ENCODE measurements around the gene DOCK7. TPM values are rescaled to one million over a fixed set of nuclear protein-coding genes. Genes with fewer than 3 reads are reported as not detected.
"Not testable (repeated sequence)": the region's sequence is repeated elsewhere in the genome, so short reads cannot be mapped to it uniquely, and the experiment has no call there.

Gene DOCK7
- total and polyA plus RNA-seq, 8 donors: 33.1 to 53.8 (median 44.0) TPM

GRCh38 chr1:62530516-62531154 lies 157.6 kb downstream of the DOCK7 start:
- no peaks in the 10 kb centered on the region for H3K9me3 ChIP-seq
- intact Hi-C loops (cut with DNase I): no loop called here
- TF ChIP-seq, protein P1, sequence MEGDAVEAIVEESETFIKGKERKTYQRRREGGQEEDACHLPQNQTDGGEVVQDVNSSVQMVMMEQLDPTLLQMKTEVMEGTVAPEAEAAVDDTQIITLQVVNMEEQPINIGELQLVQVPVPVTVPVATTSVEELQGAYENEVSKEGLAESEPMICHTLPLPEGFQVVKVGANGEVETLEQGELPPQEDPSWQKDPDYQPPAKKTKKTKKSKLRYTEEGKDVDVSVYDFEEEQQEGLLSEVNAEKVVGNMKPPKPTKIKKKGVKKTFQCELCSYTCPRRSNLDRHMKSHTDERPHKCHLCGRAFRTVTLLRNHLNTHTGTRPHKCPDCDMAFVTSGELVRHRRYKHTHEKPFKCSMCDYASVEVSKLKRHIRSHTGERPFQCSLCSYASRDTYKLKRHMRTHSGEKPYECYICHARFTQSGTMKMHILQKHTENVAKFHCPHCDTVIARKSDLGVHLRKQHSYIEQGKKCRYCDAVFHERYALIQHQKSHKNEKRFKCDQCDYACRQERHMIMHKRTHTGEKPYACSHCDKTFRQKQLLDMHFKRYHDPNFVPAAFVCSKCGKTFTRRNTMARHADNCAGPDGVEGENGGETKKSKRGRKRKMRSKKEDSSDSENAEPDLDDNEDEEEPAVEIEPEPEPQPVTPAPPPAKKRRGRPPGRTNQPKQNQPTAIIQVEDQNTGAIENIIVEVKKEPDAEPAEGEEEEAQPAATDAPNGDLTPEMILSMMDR (IDR thresholded peaks at IDR 0.05): peak in 1 of 2 donors; percentile 10
- H3K27ac ChIP-seq: no peak overlapping the region
- H3K36me3 ChIP-seq: peaks cover 0 to 23% of the 10 kb centered on the region in 2 donors
- H3K4me3 ChIP-seq: no peak overlapping the region
- peak; percentile 78 for ATAC-seq
- H3K27me3 ChIP-seq: no peaks in the 10 kb centered on the region
- DNase-seq: peak in 3 of 4 donors; percentile 9 to 61 (median 42)
- H3K4me1 ChIP-seq: no peaks in the 10 kb centered on the region

- H3K36me3 ChIP-seq: peaks cover 0 to 16% of the 10 kb centered on the region in 2 donors
- H3K27ac ChIP-seq: no peak overlapping the region
- no peaks in the 10 kb centered on the region for H3K27me3 ChIP-seq
- no peak overlapping the region for H3K4me3 ChIP-seq
- intact Hi-C loops (cut with DNase I): no loop called here
- TF ChIP-seq, protein P1 (IDR thresholded peaks at IDR 0.05): no peak
- no peaks in the 10 kb centered on the region for H3K9me3 ChIP-seq
- H3K4me1 ChIP-seq: no peaks in the 10 kb centered on the region
- ATAC-seq: no peak
- DNase-seq: no peak
These were observed 159.0 kb downstream of the DOCK7 start for GRCh38 chr1:62529227-62529626.

DNA sequence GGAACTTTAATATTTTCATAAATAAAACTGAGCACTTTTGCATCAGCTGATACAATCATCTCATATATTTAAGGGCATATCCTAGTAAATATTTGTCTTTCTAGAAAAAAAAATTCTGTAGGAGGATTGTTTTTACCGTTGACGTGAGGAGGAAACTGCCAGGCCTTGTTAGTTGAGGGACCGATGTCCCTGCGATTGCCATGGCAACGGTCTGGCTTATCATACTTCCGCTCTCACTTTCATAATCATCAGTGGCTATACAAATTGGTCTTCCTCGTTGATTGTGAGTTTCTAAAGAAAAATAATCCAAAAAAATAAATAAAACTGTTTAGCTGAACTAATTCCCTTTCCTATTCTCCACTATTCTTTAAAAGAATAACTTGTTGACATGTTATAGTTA lies 160.2 kb downstream of the DOCK7 start:
- Histone ChIP-seq H3K27me3 (no peaks in the 10 kb centered on the region), H3K4me1 (no peaks in the 10 kb centered on the region), H3K27ac (no peak overlapping the region), H3K36me3 (peaks cover 0 to 8% of the 10 kb centered on the region in 2 donors), H3K9me3 (no peaks in the 10 kb centered on the region), H3K4me3 (no peak overlapping the region)
- peak in 2 of 4 donors; percentile 7 to 19 for DNase-seq
- TF ChIP-seq, protein P1 (IDR thresholded peaks at IDR 0.05): no peak
- intact Hi-C loops (cut with DNase I): no loop called here
- ATAC-seq: no peak

DNA sequence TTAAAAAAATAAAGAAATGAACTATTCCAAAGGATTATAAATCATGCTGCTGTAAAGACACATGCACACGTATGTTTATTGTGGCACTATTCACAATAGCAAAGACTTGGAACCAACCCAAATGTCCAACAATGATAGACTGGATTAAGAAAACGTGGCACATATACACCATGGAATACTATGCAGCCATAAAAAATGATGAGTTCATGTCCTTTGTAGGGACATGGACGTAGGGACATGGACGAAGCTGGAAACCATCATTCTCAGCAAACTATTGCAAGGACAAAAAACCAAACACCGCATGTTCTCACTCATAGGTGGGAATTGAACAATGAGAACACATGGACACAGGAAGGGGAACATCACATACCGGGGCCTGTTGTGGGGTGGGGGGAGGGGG lies 160.8 kb downstream of the DOCK7 start:
- DNase-seq; H3K27me3 ChIP-seq; H3K4me3 ChIP-seq; H3K4me1 ChIP-seq; intact Hi-C loops (cut with DNase I); H3K36me3 ChIP-seq; H3K9me3 ChIP-seq; H3K27ac ChIP-seq; ATAC-seq: not testable (repeated sequence)

DNA sequence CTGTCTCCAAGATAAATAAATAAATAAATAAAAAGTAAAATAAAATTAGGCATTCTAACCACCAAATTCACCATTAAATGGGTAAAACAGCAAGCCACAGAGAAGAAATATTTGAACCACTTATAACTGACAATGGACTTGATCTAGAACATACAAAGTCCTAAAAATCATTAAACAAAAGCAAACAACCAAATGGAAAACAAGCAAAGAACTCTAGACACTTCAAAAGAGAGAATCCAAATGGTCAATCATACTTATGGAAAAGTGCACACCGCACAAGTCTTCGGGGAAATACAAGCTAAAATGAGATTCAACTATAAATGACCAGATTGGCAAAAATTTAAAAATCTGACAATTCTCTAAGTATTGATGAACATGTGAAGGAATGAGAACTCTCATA lies 164.3 kb downstream of the DOCK7 start:
- DNase-seq (no peak), ATAC-seq (no peak)
- H3K4me3 ChIP-seq: no peak overlapping the region
- peaks cover 0 to 5% of the 10 kb centered on the region in 2 donors for H3K36me3 ChIP-seq
- no peak overlapping the region for H3K27ac ChIP-seq
- peaks cover 0 to 5% of the 10 kb centered on the region in 2 donors for H3K9me3 ChIP-seq
- intact Hi-C loops (cut with DNase I): no loop called here
- TF ChIP-seq, protein P1 (IDR thresholded peaks at IDR 0.05): no peak
- no peaks in the 10 kb centered on the region for H3K4me1 ChIP-seq
- no peaks in the 10 kb centered on the region for H3K27me3 ChIP-seq

GRCh38 chr1:62516600-62516999 lies 171.6 kb downstream of the DOCK7 start:
- Histone ChIP-seq H3K27ac (no peak overlapping the region), H3K36me3 (peaks cover 0 to 13% of the 10 kb centered on the region in 2 donors), H3K9me3 (peaks cover 0 to 13% of the 10 kb centered on the region in 2 donors), H3K4me3 (no peak overlapping the region), H3K27me3 (no peaks in the 10 kb centered on the region), H3K4me1 (no peaks in the 10 kb centered on the region)
- intact Hi-C loops (cut with DNase I): no loop called here
- TF ChIP-seq, protein P1 (IDR thresholded peaks at IDR 0.05): no peak
- no peak for DNase-seq
- ATAC-seq: no peak

Data from left lung (tissue), 10 donors.